Testis (tissue), 3 donors: Measurements from ENCODE around the gene CEMP1. TPM values are rescaled to one million over a fixed set of nuclear protein-coding genes. Genes with fewer than 3 reads are reported as not detected.

Source experiments
- DNase-seq: peaks from one replicate; pipeline ENCODE4 v3.0.0-alpha.2; 2019
- H3K27ac ChIP-seq, 2 donors: fragments of 200-600 bp; sonication (generic); one replicate each; pipeline ENCODE4 v1.5.1; 2019
- H3K27me3 ChIP-seq: fragments of 200-600 bp; sonication (generic); one replicate; pipeline ENCODE4 v1.5.1; 2019
- H3K36me3 ChIP-seq: fragments of 200-600 bp; sonication (generic); one replicate; pipeline ENCODE4 v1.5.1; 2017; ENCODE audit warnings: low read depth; ENCODE audit errors: missing control alignments
- H3K4me1 ChIP-seq: fragments of 200-600 bp; sonication (generic); one replicate; pipeline ENCODE4 v1.5.1; 2019
- H3K4me3 ChIP-seq, 2 donors: fragments of 200-600 bp; sonication (generic); one replicate each; pipeline ENCODE4 v1.5.1; 2017 to 2019
- H3K9me3 ChIP-seq: fragments of 200-600 bp; sonication (generic); one replicate; pipeline ENCODE4 v1.5.1; 2017
- POLR2A ChIP-seq: fragments of 450-650 bp; IDR thresholded peaks from one replicate; pipeline ENCODE4 v1.6.1; 2017; ENCODE audit warnings: antibody characterized with exemption, mild to moderate bottlenecking, moderate library complexity
- WGBS, 2 donors: methylation state at CpG; one replicate each; pipeline ENCODE4 v1.1.5; 2018; 5-methylcytosine and 5-hydroxymethylcytosine counted together
- intact Hi-C: fragments of 100-400 bp; cut with DNase I; formaldehyde crosslinking; loops from one replicate; pipeline ENCODE4 v1.15.1; 2023; ENCODE audit warnings: low total_unique reads
- polyA plus RNA-seq: library from polyadenylated mRNA; stranded (reverse); fragments of 350-450 nt; fragmentation: Illumina TruSeq; extraction: RNeasy Lipid Tissue Mini Kit (QIAGEN cat#74804); gene quantifications from one replicate; pipeline ENCODE4 v1.2.3, GENCODE V29; 2014; ENCODE audit warnings: low read depth, low replicate concordance; ENCODE audit not compliant: insufficient read depth
- total RNA-seq, 2 donors: library from RNA; depleted of rRNA; stranded (reverse); fragments of >200 nt; gene quantifications; one replicate each; pipeline ENCODE4 v1.2.3, GENCODE V29; 2016
- TF ChIP-seq, protein P1 (sequence below), 3 experiments: fragments of 450-650 bp in 2 of 3; fragments of 200-600 bp in 1 of 3; sonication (generic) in 1 of 3; IDR thresholded peaks; one replicate each; pipeline ENCODE4 v1.5.1; 2016 to 2019; ENCODE audit warnings: antibody characterized with exemption in 3 of 3, mild to moderate bottlenecking in 2 of 3, moderate library complexity in 1 of 3

Gene CEMP1
- total and polyA plus RNA-seq, 3 donors from 2014 or later: 1.6 to 5.5 (median 5.4) TPM

GRCh38 chr16:2490190-2491105, 40.8 kb downstream of the CEMP1 start:
- WGBS, 2 donors: 86 to 88% methylated on average over 15 to 23 of the region's 23 CpGs
- DNase-seq: no peak
- no peak for TF ChIP-seq POLR2A
- TF ChIP-seq, protein P1, sequence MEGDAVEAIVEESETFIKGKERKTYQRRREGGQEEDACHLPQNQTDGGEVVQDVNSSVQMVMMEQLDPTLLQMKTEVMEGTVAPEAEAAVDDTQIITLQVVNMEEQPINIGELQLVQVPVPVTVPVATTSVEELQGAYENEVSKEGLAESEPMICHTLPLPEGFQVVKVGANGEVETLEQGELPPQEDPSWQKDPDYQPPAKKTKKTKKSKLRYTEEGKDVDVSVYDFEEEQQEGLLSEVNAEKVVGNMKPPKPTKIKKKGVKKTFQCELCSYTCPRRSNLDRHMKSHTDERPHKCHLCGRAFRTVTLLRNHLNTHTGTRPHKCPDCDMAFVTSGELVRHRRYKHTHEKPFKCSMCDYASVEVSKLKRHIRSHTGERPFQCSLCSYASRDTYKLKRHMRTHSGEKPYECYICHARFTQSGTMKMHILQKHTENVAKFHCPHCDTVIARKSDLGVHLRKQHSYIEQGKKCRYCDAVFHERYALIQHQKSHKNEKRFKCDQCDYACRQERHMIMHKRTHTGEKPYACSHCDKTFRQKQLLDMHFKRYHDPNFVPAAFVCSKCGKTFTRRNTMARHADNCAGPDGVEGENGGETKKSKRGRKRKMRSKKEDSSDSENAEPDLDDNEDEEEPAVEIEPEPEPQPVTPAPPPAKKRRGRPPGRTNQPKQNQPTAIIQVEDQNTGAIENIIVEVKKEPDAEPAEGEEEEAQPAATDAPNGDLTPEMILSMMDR (IDR thresholded peaks at IDR 0.05): no peak
- H3K4me1 ChIP-seq: peaks cover 4% of the 10 kb centered on the region
- intact Hi-C loops: no loop called here
- H3K9me3 ChIP-seq: no peaks in the 10 kb centered on the region
- H3K36me3 ChIP-seq: no peaks in the 10 kb centered on the region
- H3K27ac ChIP-seq: no peak overlapping the region
- no peaks in the 10 kb centered on the region for H3K27me3 ChIP-seq
- no peak overlapping the region for H3K4me3 ChIP-seq

DNA sequence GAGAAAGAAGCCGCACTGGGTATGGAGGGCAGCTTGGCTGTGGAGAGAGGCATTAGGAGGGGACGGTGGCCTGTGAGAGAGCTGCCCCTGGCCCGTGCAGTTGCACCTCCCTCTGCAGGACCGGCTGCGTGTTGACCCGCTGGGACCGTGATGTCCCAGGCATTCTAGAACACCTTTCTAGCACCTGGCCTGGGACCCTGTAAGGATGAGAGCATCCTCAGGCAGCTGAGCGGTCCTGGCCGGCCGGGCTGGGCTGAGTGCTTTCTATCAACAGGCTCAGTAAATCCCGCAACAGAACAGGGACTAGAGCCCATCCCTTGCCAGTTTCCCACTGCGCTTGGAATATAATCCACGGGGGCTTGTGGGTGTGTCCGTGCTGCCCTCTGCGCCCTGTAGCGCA, 41.6 kb downstream of the CEMP1 start:
- Histone ChIP-seq H3K4me1 (peaks cover 4% of the 10 kb centered on the region), H3K27me3 (no peaks in the 10 kb centered on the region), H3K4me3 (no peak overlapping the region), H3K9me3 (no peaks in the 10 kb centered on the region), H3K27ac (no peak overlapping the region), H3K36me3 (no peaks in the 10 kb centered on the region)
- WGBS, 2 donors: 93 to 94% methylated on average over 16 of the region's 16 CpGs
- TF ChIP-seq, protein P1 (IDR thresholded peaks at IDR 0.05): no peak
- TF ChIP-seq POLR2A: no peak
- no peak for DNase-seq
- intact Hi-C loops: loop anchor here (10.0 kb wide), 1 partner anchor 155 kb away; no protein-coding TSS in a partner anchor

DNA sequence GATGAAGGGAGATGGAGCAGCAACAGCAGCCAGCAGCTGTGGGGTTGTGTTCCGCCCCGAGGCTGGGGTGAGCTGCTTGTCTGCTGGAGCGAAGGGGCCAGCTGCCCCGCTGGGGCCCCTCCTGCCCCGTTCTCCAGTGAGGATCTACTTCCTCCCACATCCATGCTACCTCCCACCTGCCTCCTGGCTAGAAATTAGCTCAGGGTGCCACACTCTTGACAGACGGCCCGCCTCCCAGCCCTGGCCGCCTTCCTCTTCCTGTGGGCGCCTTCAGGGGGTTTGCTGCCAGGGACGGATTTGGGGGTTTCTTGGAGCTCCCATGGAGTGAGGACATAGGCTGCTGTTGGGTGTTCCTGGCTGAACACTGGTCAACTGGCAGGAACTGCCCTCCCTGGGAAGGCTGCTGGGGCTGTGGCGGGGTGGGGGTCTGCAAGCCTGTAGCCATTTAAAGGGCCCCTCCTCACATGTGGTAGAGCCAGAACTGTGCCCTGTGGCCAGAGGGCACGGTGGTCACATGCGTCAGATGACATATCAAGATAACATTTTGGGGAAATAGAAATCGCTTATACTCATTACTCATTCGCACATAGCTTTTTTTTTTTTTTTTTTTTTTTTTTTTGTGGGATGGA, 43.2 kb downstream of the CEMP1 start:
- intact Hi-C loops: loop anchor here (10.0 kb wide), 1 partner anchor 153 kb away; no protein-coding TSS in a partner anchor
- H3K27ac ChIP-seq: no peak overlapping the region

DNA sequence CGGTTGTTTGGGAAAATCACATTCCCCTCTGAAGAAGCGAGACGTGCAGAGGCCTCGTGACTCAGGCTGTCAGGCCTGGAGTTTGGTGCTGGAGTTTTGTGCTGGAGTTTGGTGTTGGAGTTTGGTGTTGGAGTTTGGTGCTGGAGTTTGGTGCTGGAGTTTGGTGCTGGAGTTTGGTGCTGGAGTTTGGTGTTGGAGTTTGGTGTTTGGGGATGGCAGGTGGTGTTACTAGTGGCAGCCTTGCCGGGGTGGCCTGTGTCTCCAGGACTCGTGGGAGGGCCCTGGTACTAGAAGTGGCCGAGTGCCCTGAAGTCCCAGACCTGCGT, 43.7 kb downstream of the CEMP1 start:
- Histone ChIP-seq H3K27ac (no peak overlapping the region), H3K36me3 (no peaks in the 10 kb centered on the region), H3K9me3 (no peaks in the 10 kb centered on the region), H3K27me3 (no peaks in the 10 kb centered on the region), H3K4me3 (no peak overlapping the region), H3K4me1 (peaks cover 15% of the 10 kb centered on the region)
- 63% methylated on average over 8 of the region's 8 CpGs for WGBS, 2 donors
- intact Hi-C loops: loop anchor here (10.0 kb wide), 1 partner anchor 153 kb away; no protein-coding TSS in a partner anchor
- no peak for TF ChIP-seq POLR2A
- TF ChIP-seq, protein P1 (IDR thresholded peaks at IDR 0.05): no peak
- no peak for DNase-seq

More for the DNA sequence above, 43.2 kb downstream of the CEMP1 start:
- Histone ChIP-seq H3K4me3 (no peak overlapping the region), H3K27me3 (no peaks in the 10 kb centered on the region), H3K4me1 (peaks cover 9% of the 10 kb centered on the region), H3K9me3 (no peaks in the 10 kb centered on the region), H3K36me3 (no peaks in the 10 kb centered on the region)
- WGBS, 2 donors: 77 to 78% methylated on average over 9 to 15 of the region's 15 CpGs
- DNase-seq: no peak
- TF ChIP-seq, protein P1 (IDR thresholded peaks at IDR 0.05): no peak
- no peak for TF ChIP-seq POLR2A
